MM.1S (cell line): ENCODE results near the gene APOF.

Experiments
- DNase-seq: peaks from one replicate; pipeline ENCODE4 v3.0.0-alpha.2; 2015
- H2AFZ ChIP-seq: fragments of 300-600 bp; sonication (generic); 2 replicates; pipeline ENCODE4 v1.6.0; 2016; ENCODE audit warnings: antibody characterized with exemption, low read length
- H3F3A ChIP-seq: fragments of 300-600 bp; sonication (generic); 2 replicates; pipeline ENCODE4 v1.6.1; 2016; ENCODE audit warnings: mild to moderate bottlenecking, antibody characterized with exemption, low read length, moderate library complexity, mixed read lengths; ENCODE audit not compliant: insufficient read depth
- H3K27ac ChIP-seq: fragments of 300-600 bp; sonication (generic); 2 replicates; pipeline ENCODE4 v1.5.1; 2016; ENCODE audit warnings: mild to moderate bottlenecking, low read length
- H3K27me3 ChIP-seq: fragments of 300-600 bp; sonication (generic); replicated peaks from 2 replicates; pipeline ENCODE4 v1.6.0; 2016; ENCODE audit warnings: low read length; ENCODE audit not compliant: insufficient read depth
- H3K36me3 ChIP-seq: fragments of 300-600 bp; sonication (generic); replicated peaks from 2 replicates; pipeline ENCODE4 v1.6.1; 2016; ENCODE audit warnings: mild to moderate bottlenecking, low read length, mixed read lengths; ENCODE audit not compliant: insufficient read depth
- H3K4me1 ChIP-seq: fragments of 300-600 bp; sonication (generic); 2 replicates; pipeline ENCODE4 v1.6.1; 2016; ENCODE audit warnings: low read length, mixed read lengths
- H3K4me2 ChIP-seq: fragments of 300-600 bp; sonication (generic); 2 replicates; pipeline ENCODE4 v1.6.0; 2016; ENCODE audit warnings: low read depth, low read length
- H3K4me3 ChIP-seq: fragments of 300-600 bp; sonication (generic); 2 replicates; pipeline ENCODE4 v1.5.1; 2016; ENCODE audit warnings: low read length, mixed read lengths
- H3K79me2 ChIP-seq: fragments of 300-600 bp; sonication (generic); 2 replicates; pipeline ENCODE4 v1.6.1; 2016; ENCODE audit warnings: mixed run types, low read length, mixed read lengths
- H3K9ac ChIP-seq: fragments of 300-600 bp; sonication (generic); 2 replicates; pipeline ENCODE4 v1.6.1; 2016; ENCODE audit warnings: low read length, mixed read lengths
- H3K9me2 ChIP-seq: fragments of 300-600 bp; sonication (generic); replicated peaks from 2 replicates; pipeline ENCODE4 v1.6.1; 2016; ENCODE audit warnings: mild to moderate bottlenecking, low read length, mixed read lengths; ENCODE audit not compliant: insufficient read depth
- H3K9me3 ChIP-seq: fragments of 300-600 bp; sonication (generic); replicated peaks from 2 replicates; pipeline ENCODE4 v1.6.1; 2016; ENCODE audit warnings: mild to moderate bottlenecking, low read length, mixed read lengths; ENCODE audit not compliant: insufficient read depth
- H4K20me1 ChIP-seq: fragments of 300-600 bp; sonication (generic); 2 replicates; pipeline ENCODE4 v1.6.1; 2016; ENCODE audit warnings: mild to moderate bottlenecking, low read length, moderate library complexity, mixed read lengths; ENCODE audit not compliant: insufficient read depth
- CTCF ChIP-seq: fragments of 300-600 bp; sonication (generic); IDR thresholded peaks from 2 replicates; pipeline ENCODE4 v1.5.1; 2016; ENCODE audit warnings: antibody characterized with exemption, low read length, mixed read lengths
- EZH2 ChIP-seq: fragments of 300-600 bp; sonication (generic); optimal IDR thresholded peaks from 2 replicates; pipeline ENCODE3; 2017; ENCODE audit warnings: low read depth, mild to moderate bottlenecking, antibody characterized with exemption, low read length, mixed read lengths
- EZH2phosphoT487 ChIP-seq: fragments of 300-600 bp; sonication (generic); IDR thresholded peaks from 2 replicates; pipeline ENCODE4 v1.6.1; 2018; ENCODE audit warnings: antibody characterized with exemption, low read length

The APOF gene

DNA sequence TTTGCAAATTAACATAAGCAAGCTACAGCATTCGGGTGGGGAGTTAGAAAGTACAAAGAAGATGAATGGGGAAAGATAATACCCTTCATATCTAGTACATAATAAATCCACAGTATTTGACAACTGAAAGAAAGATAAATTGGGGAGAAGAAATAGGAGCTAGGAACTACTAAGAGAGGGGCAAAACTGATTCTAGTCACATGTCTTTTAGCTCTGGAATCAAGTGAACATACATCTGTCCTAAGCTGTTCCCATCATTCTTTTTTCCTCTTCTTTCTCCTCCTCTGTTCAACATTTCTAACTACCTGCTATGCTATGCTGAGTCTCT is 15.3 kb upstream of the APOF start:
- no peaks in the 10 kb centered on the region for H3K9me3 ChIP-seq
- peaks cover 15% of the 10 kb centered on the region for H3K4me1 ChIP-seq
- H3K4me3 ChIP-seq: no peak overlapping the region
- H3K4me2 ChIP-seq: no peak overlapping the region
- no peaks in the 10 kb centered on the region for H3K9me2 ChIP-seq
- no peak for TF ChIP-seq EZH2
- no peak for TF ChIP-seq EZH2phosphoT487
- no peak for TF ChIP-seq CTCF
- H2AFZ ChIP-seq: no peak overlapping the region
- no peaks in the 10 kb centered on the region for H3K79me2 ChIP-seq
- H3K9ac ChIP-seq: no peak overlapping the region
- peaks cover 14% of the 10 kb centered on the region for H3F3A ChIP-seq
- DNase-seq: no peak
- no peak overlapping the region for H3K27ac ChIP-seq
- H3K36me3 ChIP-seq: no peaks in the 10 kb centered on the region
- H3K27me3 ChIP-seq: no peaks in the 10 kb centered on the region
- H4K20me1 ChIP-seq: no peaks in the 10 kb centered on the region

- Histone ChIP-seq H3K27ac (no peak overlapping the region), H3K9me3 (no peaks in the 10 kb centered on the region), H3K9me2 (no peaks in the 10 kb centered on the region), H3K79me2 (no peaks in the 10 kb centered on the region), H3F3A (peaks cover 14% of the 10 kb centered on the region), H3K36me3 (no peaks in the 10 kb centered on the region), H3K4me1 (peaks cover 15% of the 10 kb centered on the region), H3K9ac (no peak overlapping the region), H2AFZ (no peak overlapping the region), H4K20me1 (no peaks in the 10 kb centered on the region), H3K4me2 (no peak overlapping the region), H3K27me3 (no peaks in the 10 kb centered on the region), H3K4me3 (no peak overlapping the region)
- no peak for DNase-seq
- no peak for TF ChIP-seq EZH2phosphoT487
- no peak for TF ChIP-seq CTCF
- no peak for TF ChIP-seq EZH2
Measured at GRCh38 chr12:56377310-56377988, 14.8 kb upstream of the APOF start.

GRCh38 chr12:56375598-56376434 is 13.2 kb upstream of the APOF start:
- Histone ChIP-seq H3K9me2 (no peaks in the 10 kb centered on the region), H2AFZ (peak overlapping the region; percentile 33), H3K27ac (peak overlapping the region; percentile 72; the same call in 1 of the 2 replicates), H3K4me2 (peak overlapping the region; percentile 65), H3K4me1 (peaks cover 15% of the 10 kb centered on the region), H3K9me3 (no peaks in the 10 kb centered on the region), H3K79me2 (no peaks in the 10 kb centered on the region), H4K20me1 (no peaks in the 10 kb centered on the region), H3K9ac (peak overlapping the region; percentile 3; the same call in 1 of the 2 replicates), H3K27me3 (no peaks in the 10 kb centered on the region), H3K4me3 (no peak overlapping the region), H3K36me3 (no peaks in the 10 kb centered on the region), H3F3A (peaks cover 14% of the 10 kb centered on the region)
- peak; percentile 14 for DNase-seq
- no peak for TF ChIP-seq EZH2phosphoT487
- TF ChIP-seq CTCF: no peak
- TF ChIP-seq EZH2: no peak
